SU-DHL-6 (cell line): ENCODE data around the gene LAMB4.

Experiments used
- EZH2phosphoT487 ChIP-seq: fragments of 200-600 bp; sonication (generic), shearing (Covaris generic); conservative IDR thresholded peaks from 2 replicates; pipeline ENCODE4 v1.6.1; 2018; ENCODE audit warnings: mild to moderate bottlenecking, antibody characterized with exemption, low read length, moderate library complexity, mixed read lengths
- TF ChIP-seq, protein P1 (sequence below): fragments of 200-600 bp; sonication (generic); IDR thresholded peaks from one replicate; pipeline ENCODE4 v1.5.1; 2017; ENCODE audit warnings: antibody characterized with exemption, mild to moderate bottlenecking, low read length, moderate library complexity; ENCODE audit not compliant: insufficient read depth, poor library complexity, severe bottlenecking

DNA sequence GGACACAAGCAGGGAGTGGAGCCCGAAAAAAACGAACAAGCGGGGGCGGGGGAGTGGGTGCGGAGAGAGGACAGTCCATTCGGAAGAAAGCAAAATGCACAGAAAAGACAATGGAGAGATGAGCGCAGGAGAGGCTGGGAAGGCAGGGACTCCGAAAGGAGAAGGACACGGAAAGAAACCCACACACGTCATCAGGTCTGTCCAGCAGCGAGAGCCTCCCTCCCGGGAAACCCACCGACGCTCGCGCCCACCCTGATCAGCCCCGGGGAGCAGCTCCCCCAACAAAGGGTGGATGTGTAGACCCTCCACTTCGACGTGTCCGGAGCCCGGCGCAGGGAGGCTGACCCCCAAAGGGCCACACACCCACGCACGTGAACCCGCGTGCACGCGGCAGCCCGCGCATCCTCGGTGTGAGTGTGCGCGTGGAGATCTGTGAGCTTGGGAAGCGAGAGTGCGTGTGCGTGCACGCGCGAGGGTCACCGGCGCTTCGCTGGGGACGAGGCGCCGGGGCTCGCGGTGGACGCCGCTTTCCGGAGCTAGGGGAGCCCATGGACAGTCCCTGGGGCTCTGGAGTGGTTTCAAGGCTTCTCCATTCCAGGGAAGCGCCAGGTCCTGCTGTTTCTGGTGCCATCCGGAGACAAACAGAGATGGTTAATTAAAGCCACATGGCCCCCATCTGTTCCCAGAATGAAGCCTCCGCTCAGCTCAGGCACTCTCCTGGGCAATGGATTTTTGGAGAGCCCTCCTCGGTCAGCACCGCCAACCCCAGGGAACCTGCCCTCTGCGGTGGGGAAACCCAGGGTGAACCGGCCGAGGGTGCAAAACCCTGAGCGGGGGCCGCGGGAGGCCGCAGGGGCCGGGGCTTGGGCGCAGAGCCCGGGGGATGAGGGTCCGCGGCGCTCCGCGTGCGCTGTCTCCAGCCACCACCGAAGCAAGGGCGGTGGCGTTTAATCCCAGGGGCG lies 128.1 kb downstream of the LAMB4 start:
- TF ChIP-seq, protein P1, sequence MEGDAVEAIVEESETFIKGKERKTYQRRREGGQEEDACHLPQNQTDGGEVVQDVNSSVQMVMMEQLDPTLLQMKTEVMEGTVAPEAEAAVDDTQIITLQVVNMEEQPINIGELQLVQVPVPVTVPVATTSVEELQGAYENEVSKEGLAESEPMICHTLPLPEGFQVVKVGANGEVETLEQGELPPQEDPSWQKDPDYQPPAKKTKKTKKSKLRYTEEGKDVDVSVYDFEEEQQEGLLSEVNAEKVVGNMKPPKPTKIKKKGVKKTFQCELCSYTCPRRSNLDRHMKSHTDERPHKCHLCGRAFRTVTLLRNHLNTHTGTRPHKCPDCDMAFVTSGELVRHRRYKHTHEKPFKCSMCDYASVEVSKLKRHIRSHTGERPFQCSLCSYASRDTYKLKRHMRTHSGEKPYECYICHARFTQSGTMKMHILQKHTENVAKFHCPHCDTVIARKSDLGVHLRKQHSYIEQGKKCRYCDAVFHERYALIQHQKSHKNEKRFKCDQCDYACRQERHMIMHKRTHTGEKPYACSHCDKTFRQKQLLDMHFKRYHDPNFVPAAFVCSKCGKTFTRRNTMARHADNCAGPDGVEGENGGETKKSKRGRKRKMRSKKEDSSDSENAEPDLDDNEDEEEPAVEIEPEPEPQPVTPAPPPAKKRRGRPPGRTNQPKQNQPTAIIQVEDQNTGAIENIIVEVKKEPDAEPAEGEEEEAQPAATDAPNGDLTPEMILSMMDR = no peak
- no peak for TF ChIP-seq EZH2phosphoT487
